NCI-H1105 treated with DMSO at 0.1 percent for 48 hours (cell line): ENCODE measurements around the gene ADCK1.
"Not testable (repeated sequence)": the region's sequence is repeated elsewhere in the genome, so short reads cannot be mapped to it uniquely, and the experiment has no call there.

ENCODE experiments used
- DNase-seq: peaks from one replicate; lab custom pipeline; 2025; lab: John Stamatoyannopoulos, UW

ADCK1 gene

GRCh38 chr14:77864580-77864979, 64.7 kb downstream of the ADCK1 start:
- DNase-seq = no peak

GRCh38 chr14:77865455-77865854, 65.5 kb downstream of the ADCK1 start:
- no peak for DNase-seq

- DNase-seq = no peak
These were observed 67.0 kb downstream of the ADCK1 start for GRCh38 chr14:77866932-77867331.

- no peak for DNase-seq
These were observed 67.6 kb downstream of the ADCK1 start for GRCh38 chr14:77867476-77867875.

GRCh38 chr14:77868552-77869285, 68.8 kb downstream of the ADCK1 start:
- DNase-seq = peak; percentile 5

- no peak for DNase-seq
These were observed 69.4 kb downstream of the ADCK1 start for GRCh38 chr14:77869340-77869739.

GRCh38 chr14:77870646-77871045, 70.7 kb downstream of the ADCK1 start:
- no peak for DNase-seq

GRCh38 chr14:77872152-77872551, 72.2 kb downstream of the ADCK1 start:
- no peak for DNase-seq

- peak; percentile 10 for DNase-seq
These were observed 73.1 kb downstream of the ADCK1 start for GRCh38 chr14:77872983-77873382.

GRCh38 chr14:77878783-77879182, 78.9 kb downstream of the ADCK1 start:
- DNase-seq = no peak

GRCh38 chr14:77880056-77880455, 80.1 kb downstream of the ADCK1 start:
- DNase-seq = peak; percentile 47

GRCh38 chr14:77882098-77882497, 82.2 kb downstream of the ADCK1 start:
- peak; percentile 99 for DNase-seq

- no peak for DNase-seq
These were observed 82.7 kb downstream of the ADCK1 start for GRCh38 chr14:77882636-77883035.

- DNase-seq = peak; percentile 82
These were observed 83.4 kb downstream of the ADCK1 start for GRCh38 chr14:77883131-77883846.

GRCh38 chr14:77883847-77884238, 83.9 kb downstream of the ADCK1 start:
- peak; percentile 20 for DNase-seq

- DNase-seq = no peak
These were observed 85.5 kb downstream of the ADCK1 start for GRCh38 chr14:77885367-77885766.

- no peak for DNase-seq
These were observed 86.1 kb downstream of the ADCK1 start for GRCh38 chr14:77886010-77886409.

GRCh38 chr14:77888903-77889302, 89.0 kb downstream of the ADCK1 start:
- DNase-seq = not testable (repeated sequence)

- no peak for DNase-seq
These were observed 90.1 kb downstream of the ADCK1 start for GRCh38 chr14:77889971-77890442.

- DNase-seq = no peak
These were observed 91.0 kb downstream of the ADCK1 start for GRCh38 chr14:77890873-77891272.

GRCh38 chr14:77892381-77892871, 92.5 kb downstream of the ADCK1 start:
- no peak for DNase-seq

- DNase-seq = no peak
These were observed 93.1 kb downstream of the ADCK1 start for GRCh38 chr14:77892890-77893484.

GRCh38 chr14:77897374-77897773, 97.5 kb downstream of the ADCK1 start:
- no peak for DNase-seq
